Transverse colon (tissue), 4 donors: ENCODE results near the gene CSRNP2. TPM values are rescaled to one million over a fixed set of nuclear protein-coding genes. Genes with fewer than 3 reads are reported as not detected.
A peak's percentile ranks its signal among the peaks of the same experiment; 100 is the strongest.

Source experiments
- DNase-seq: peaks from one replicate; pipeline ENCODE4 v3.0.0-alpha.2; 2019
- H3K27ac ChIP-seq, 4 donors: fragments of 200-600 bp; sonication (generic); 2 replicates each; pipeline ENCODE4 v1.5.1; 2016 to 2018; ENCODE audit warnings: inconsistent platforms in 4 of 4
- H3K27me3 ChIP-seq: fragments of 200-600 bp; sonication (generic); 2 replicates; pipeline ENCODE4 v1.5.1; 2017; ENCODE audit warnings: inconsistent platforms
- H3K36me3 ChIP-seq, 4 donors: fragments of 200-600 bp; sonication (generic); 2 replicates each; pipeline ENCODE4 v1.5.1; 2017 to 2019; ENCODE audit warnings: inconsistent platforms in 4 of 4
- H3K4me1 ChIP-seq, 4 donors: fragments of 200-600 bp; sonication (generic); 2 replicates each; pipeline ENCODE4 v1.5.1; 2017 to 2020; ENCODE audit warnings: inconsistent platforms in 4 of 4
- H3K4me3 ChIP-seq, 4 donors: fragments of 200-600 bp; sonication (generic); 1 replicate in 1 of 4; 2 replicates in 3 of 4; pipeline versions ENCODE4 v1.5.1 to v1.6.1; 2017 to 2019; ENCODE audit warnings: inconsistent platforms in 4 of 4
- H3K9me3 ChIP-seq, 2 donors: fragments of 200-600 bp; sonication (generic); 2 replicates each; pipeline ENCODE4 v1.5.1; 2017 to 2019; ENCODE audit warnings: inconsistent platforms in 2 of 2
- EP300 ChIP-seq: sonication (generic); formaldehyde crosslinking; IDR thresholded peaks from one replicate; pipeline ENCODE4 v1.6.1; 2017; ENCODE audit warnings: antibody characterized with exemption, low read depth
- POLR2A ChIP-seq: fragments of 450-650 bp; IDR thresholded peaks from one replicate; pipeline ENCODE4 v1.6.1; 2016; ENCODE audit warnings: antibody characterized with exemption, mild to moderate bottlenecking, moderate library complexity
- POLR2AphosphoS5 ChIP-seq, 3 donors: sonication (generic); formaldehyde crosslinking; IDR thresholded peaks; one replicate each; pipeline ENCODE4 v1.6.1; 2016; ENCODE audit warnings: antibody characterized with exemption in 3 of 3
- WGBS, 2 donors: methylation state at CpG; one replicate each; pipeline ENCODE4 v1.1.5; 2018; ENCODE audit warnings: low coverage in 1 of 2; 5-methylcytosine and 5-hydroxymethylcytosine counted together
- in situ Hi-C, 4 donors: fragments of 200-750 bp; cut with MboI; loops; one replicate each; pipeline versions ENCODE4 v1.15.0 to v1.15.1; 2017; ENCODE audit warnings: low sequenced_read_pairs in 3 of 4, low pct_ligation_motif_present in 1 of 4, low pct_unique_long_range_greater_than_20kb in 1 of 4
- intact Hi-C: fragments of 100-400 bp; cut with DNase I; formaldehyde crosslinking; loops from one replicate; pipeline ENCODE4 v1.15.1; 2023; ENCODE audit warnings: low total_unique reads
- total RNA-seq, 4 donors: library from RNA; depleted of rRNA; stranded (reverse); fragments of >200 nt; gene quantifications; one replicate each; pipeline ENCODE4 v1.1.0, GENCODE V29; 2016
- TF ChIP-seq, protein P1 (sequence below), 5 experiments: fragments of 200-600 bp in 3 of 5; fragments of 450-650 bp in 2 of 5; sonication (generic) in 3 of 5; IDR thresholded peaks; 1 replicate in 2 of 5; 2 replicates in 3 of 5; pipeline ENCODE4 v1.5.1; 2016 to 2017; ENCODE audit warnings: antibody characterized with exemption in 5 of 5, inconsistent platforms in 3 of 5, mild to moderate bottlenecking in 2 of 5, moderate library complexity in 1 of 5

CSRNP2 gene
- total RNA-seq, 4 donors from 2014 or later, result 14.3 to 69.6 (median 25.5) TPM

GRCh38 chr12:51025338-51025835 lies 58.0 kb downstream of the CSRNP2 start:
- Histone ChIP-seq H3K27ac (peak overlapping the region; percentile 92 to 97 (median 94)), H3K27me3 (no peaks in the 10 kb centered on the region), H3K9me3 (no peaks in the 10 kb centered on the region), H3K36me3 (no peaks in the 10 kb centered on the region), H3K4me3 (peak overlapping the region; percentile 64 to 95 (median 82)), H3K4me1 (peaks cover 3 to 51% (median 27%) of the 10 kb centered on the region in 4 donors)
- 4 to 20% methylated on average over 5 to 9 of the region's 9 CpGs for WGBS, 2 donors
- intact Hi-C loops, result no loop called here
- TF ChIP-seq, protein P1, sequence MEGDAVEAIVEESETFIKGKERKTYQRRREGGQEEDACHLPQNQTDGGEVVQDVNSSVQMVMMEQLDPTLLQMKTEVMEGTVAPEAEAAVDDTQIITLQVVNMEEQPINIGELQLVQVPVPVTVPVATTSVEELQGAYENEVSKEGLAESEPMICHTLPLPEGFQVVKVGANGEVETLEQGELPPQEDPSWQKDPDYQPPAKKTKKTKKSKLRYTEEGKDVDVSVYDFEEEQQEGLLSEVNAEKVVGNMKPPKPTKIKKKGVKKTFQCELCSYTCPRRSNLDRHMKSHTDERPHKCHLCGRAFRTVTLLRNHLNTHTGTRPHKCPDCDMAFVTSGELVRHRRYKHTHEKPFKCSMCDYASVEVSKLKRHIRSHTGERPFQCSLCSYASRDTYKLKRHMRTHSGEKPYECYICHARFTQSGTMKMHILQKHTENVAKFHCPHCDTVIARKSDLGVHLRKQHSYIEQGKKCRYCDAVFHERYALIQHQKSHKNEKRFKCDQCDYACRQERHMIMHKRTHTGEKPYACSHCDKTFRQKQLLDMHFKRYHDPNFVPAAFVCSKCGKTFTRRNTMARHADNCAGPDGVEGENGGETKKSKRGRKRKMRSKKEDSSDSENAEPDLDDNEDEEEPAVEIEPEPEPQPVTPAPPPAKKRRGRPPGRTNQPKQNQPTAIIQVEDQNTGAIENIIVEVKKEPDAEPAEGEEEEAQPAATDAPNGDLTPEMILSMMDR (IDR thresholded peaks at IDR 0.05), result no peak
- no peak for TF ChIP-seq POLR2AphosphoS5 (IDR thresholded peaks at IDR 0.05)
- no peak for TF ChIP-seq POLR2A
- no peak for TF ChIP-seq EP300
- DNase-seq, result no peak
- in situ Hi-C loops, result no loop called here

DNA sequence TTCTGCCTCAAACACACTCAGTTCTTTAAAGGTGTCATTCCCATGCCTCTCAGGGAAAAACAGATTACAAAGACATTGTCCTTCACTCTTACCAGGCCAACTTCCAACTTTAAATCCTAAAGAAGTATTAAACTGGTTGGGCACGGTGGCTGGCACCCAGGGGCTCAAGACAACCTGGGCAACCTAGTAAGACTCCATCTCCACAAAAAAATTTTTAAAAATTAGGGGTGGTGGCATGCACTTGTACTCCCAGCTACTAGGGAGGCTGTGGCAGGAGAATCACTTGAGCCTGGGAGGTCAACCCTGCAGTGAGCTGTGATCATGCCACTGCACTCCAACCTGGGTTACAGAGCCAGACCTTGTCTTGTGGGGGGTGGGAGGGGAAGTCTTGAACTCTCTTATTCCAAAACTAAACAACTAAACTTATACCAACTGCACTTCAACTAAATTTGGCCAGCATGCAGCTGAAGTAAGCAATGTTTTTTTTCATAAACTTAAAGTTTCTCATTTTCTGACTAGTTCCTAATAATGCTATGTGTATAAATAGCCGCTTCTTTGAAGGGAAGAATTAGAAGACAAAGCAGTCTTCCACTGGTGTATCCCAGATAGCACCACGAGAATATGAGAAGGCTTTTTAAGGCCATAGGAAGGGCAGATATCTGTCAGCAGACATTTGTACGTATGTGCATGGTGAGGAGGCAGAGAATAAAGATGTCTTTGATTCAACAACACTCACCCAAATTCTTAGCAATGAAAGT lies 59.6 kb downstream of the CSRNP2 start:
- no peaks in the 10 kb centered on the region for H3K36me3 ChIP-seq
- peak overlapping the region in 3 of 4 donors; percentile 64 to 95 (median 86) for H3K4me3 ChIP-seq
- H3K4me1 ChIP-seq, result peaks cover 3 to 49% (median 27%) of the 10 kb centered on the region in 4 donors
- in situ Hi-C loops, result no loop called here
- no peaks in the 10 kb centered on the region for H3K9me3 ChIP-seq
- no peak for DNase-seq
- WGBS, 2 donors, result 48 to 51% methylated on average over 3 to 4 of the region's 4 CpGs
- intact Hi-C loops, result no loop called here
- H3K27me3 ChIP-seq, result no peaks in the 10 kb centered on the region
- TF ChIP-seq, protein P1 (IDR thresholded peaks at IDR 0.05), result no peak
- TF ChIP-seq POLR2AphosphoS5 (IDR thresholded peaks at IDR 0.05) (no peak), EP300 (no peak), POLR2A (no peak)
- peak overlapping the region; percentile 92 to 97 (median 94) for H3K27ac ChIP-seq

GRCh38 chr12:51021694-51022093 lies 61.7 kb downstream of the CSRNP2 start:
- peak overlapping the region in 1 of 4 donors; percentile 3 for H3K27ac ChIP-seq
- no peaks in the 10 kb centered on the region for H3K27me3 ChIP-seq
- peaks cover 3 to 37% (median 24%) of the 10 kb centered on the region in 4 donors for H3K4me1 ChIP-seq
- H3K9me3 ChIP-seq, result no peaks in the 10 kb centered on the region
- no peaks in the 10 kb centered on the region for H3K36me3 ChIP-seq
- no peak overlapping the region for H3K4me3 ChIP-seq
- in situ Hi-C loops, result no loop called here
- intact Hi-C loops, result no loop called here
- no peak for DNase-seq
- WGBS, 2 donors, result 20 to 35% methylated on average over 1 of the region's 1 CpG
- no peak for TF ChIP-seq EP300
- no peak for TF ChIP-seq POLR2A
- TF ChIP-seq POLR2AphosphoS5 (IDR thresholded peaks at IDR 0.05), result no peak
- TF ChIP-seq, protein P1 (IDR thresholded peaks at IDR 0.05), result no peak

DNA sequence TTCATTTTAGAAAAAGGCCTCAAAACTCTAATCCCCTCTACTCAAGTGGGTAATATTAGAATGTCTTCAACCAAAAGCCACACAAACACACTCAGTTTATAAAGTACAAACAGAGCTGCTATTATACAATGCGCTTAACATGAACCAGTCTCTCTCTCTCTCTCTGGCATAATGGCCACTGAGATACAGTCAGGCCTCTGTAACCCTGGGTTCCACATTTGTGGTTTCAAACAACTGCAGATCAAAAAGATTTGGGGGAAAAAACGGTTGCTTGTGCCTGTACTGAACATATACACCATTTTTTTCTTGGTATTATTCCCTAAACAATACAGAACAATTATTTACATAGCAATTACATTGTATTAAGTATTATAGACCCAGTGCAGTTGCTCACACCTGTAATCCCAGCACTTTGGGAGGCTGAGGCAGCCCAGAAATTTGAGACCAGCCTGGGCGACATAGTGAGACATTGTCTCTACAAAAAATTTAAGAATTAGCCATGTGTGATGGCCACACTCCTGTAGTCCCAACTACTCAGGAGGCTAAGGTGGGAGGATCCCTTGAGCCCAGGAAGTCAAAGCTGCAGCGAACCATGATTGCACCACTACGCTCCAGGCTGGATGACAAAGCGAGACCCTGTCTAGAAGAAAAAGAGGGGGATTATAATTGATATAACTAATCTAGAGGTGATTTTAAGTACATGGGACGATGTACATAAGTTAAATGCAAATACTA lies 62.8 kb downstream of the CSRNP2 start:
- peak overlapping the region in 1 of 4 donors; percentile 5 for H3K27ac ChIP-seq
- H3K4me1 ChIP-seq, result peaks cover 3 to 34% (median 20%) of the 10 kb centered on the region in 4 donors
- no peak overlapping the region for H3K4me3 ChIP-seq
- no peaks in the 10 kb centered on the region for H3K9me3 ChIP-seq
- 76 to 86% methylated on average over 3 to 7 of the region's 7 CpGs for whole genome bisulfite sequencing, 2 donors
- H3K36me3 ChIP-seq, result no peaks in the 10 kb centered on the region
- in situ Hi-C loops, result no loop called here
- DNase-seq, result no peak
- no peaks in the 10 kb centered on the region for H3K27me3 ChIP-seq
- TF ChIP-seq, protein P1 (IDR thresholded peaks at IDR 0.05), result no peak
- TF ChIP-seq POLR2AphosphoS5 (IDR thresholded peaks at IDR 0.05) (no peak), POLR2A (no peak), EP300 (no peak)
- intact Hi-C loops, result no loop called here
